Tibial nerve (tissue), 4 donors: ENCODE data around the gene POLR3GL. TPM values are rescaled to one million over a fixed set of nuclear protein-coding genes. Genes with fewer than 3 reads are reported as not detected.
"Not testable (repeated sequence)": the region's sequence is repeated elsewhere in the genome, so short reads cannot be mapped to it uniquely, and the experiment has no call there.

Experiments
- DNase-seq, 2 donors: peaks; one replicate each; pipeline ENCODE4 v3.0.0-alpha.2; 2019; ENCODE audit warnings: low spot score in 2 of 2
- H3K27ac ChIP-seq, 4 donors: fragments of 200-600 bp; sonication (generic) in 3 of 4; one replicate each; pipeline ENCODE4 v1.5.1; 2017 to 2019; ENCODE audit warnings: mild to moderate bottlenecking in 1 of 4
- H3K27me3 ChIP-seq, 2 donors: fragments of 200-600 bp; sonication (generic) in 1 of 2; one replicate each; pipeline versions ENCODE4 v1.5.1 to v1.6.0; 2017 to 2019
- H3K36me3 ChIP-seq, 3 donors: fragments of 200-600 bp; sonication (generic); one replicate each; pipeline ENCODE4 v1.5.1; 2018 to 2019
- H3K4me1 ChIP-seq, 4 donors: fragments of 200-600 bp; sonication (generic) in 3 of 4; one replicate each; pipeline ENCODE4 v1.5.1; 2017 to 2019
- H3K4me3 ChIP-seq, 4 donors: fragments of 200-600 bp; sonication (generic) in 3 of 4; one replicate each; pipeline ENCODE4 v1.5.1; 2017 to 2019; ENCODE audit warnings: mild to moderate bottlenecking in 1 of 4, moderate library complexity in 1 of 4
- H3K9me3 ChIP-seq, 4 donors: fragments of 200-600 bp; sonication (generic) in 3 of 4; one replicate each; pipeline ENCODE4 v1.5.1; 2017 to 2019
- CTCF ChIP-seq, 5 experiments: fragments of 200-600 bp in 3 of 5; fragments of 450-650 bp in 2 of 5; sonication (generic) in 3 of 5; IDR thresholded peaks; one replicate each; pipeline ENCODE4 v1.5.1; 2016 to 2019; ENCODE audit warnings: antibody characterized with exemption in 5 of 5, mild to moderate bottlenecking in 3 of 5, moderate library complexity in 2 of 5
- EP300 ChIP-seq, 2 donors: sonication (generic); formaldehyde crosslinking; IDR thresholded peaks; one replicate each; pipeline ENCODE4 v1.6.1; 2017; ENCODE audit warnings: antibody characterized with exemption in 2 of 2, mild to moderate bottlenecking in 1 of 2
- POLR2A ChIP-seq, 2 donors: fragments of 450-650 bp; IDR thresholded peaks; one replicate each; pipeline ENCODE4 v1.6.1; 2017; ENCODE audit warnings: antibody characterized with exemption in 2 of 2, mild to moderate bottlenecking in 2 of 2, moderate library complexity in 2 of 2
- WGBS, 2 donors: methylation state at CpG; one replicate each; pipeline ENCODE4 v1.1.5; 2018; 5-methylcytosine and 5-hydroxymethylcytosine counted together
- total RNA-seq, 4 donors: library from RNA; depleted of rRNA; stranded (reverse); fragments of >200 nt; gene quantifications; one replicate each; pipeline ENCODE4 v1.1.0, GENCODE V29; 2016

The POLR3GL gene
- total RNA-seq, 4 donors from 2014 or later = 20.1 to 33.1 (median 28.9) TPM

- Histone ChIP-seq H3K27me3 (no peaks in the 10 kb centered on the region), H3K36me3 (peaks cover 0 to 35% (median 0%) of the 10 kb centered on the region in 3 donors), H3K4me3 (peak overlapping the region; percentile 66 to 86 (median 74)), H3K4me1 (peaks cover 0 to 28% (median 18%) of the 10 kb centered on the region in 4 donors), H3K9me3 (no peaks in the 10 kb centered on the region), H3K27ac (peak overlapping the region; percentile 92 to 100 (median 97))
- DNase-seq = no peak
- TF ChIP-seq POLR2A (IDR thresholded peaks at IDR 0.05) = no peak
- no peak for TF ChIP-seq EP300 (IDR thresholded peaks at IDR 0.05)
- TF ChIP-seq CTCF (IDR thresholded peaks at IDR 0.05) = no peak
- 63 to 65% methylated on average over 20 of the region's 20 CpGs for WGBS, 2 donors
Observed at GRCh38 chr1:145927916-145928643, 36.4 kb upstream of the POLR3GL start.

GRCh38 chr1:145932522-145933009 is 31.9 kb upstream of the POLR3GL start:
- not testable (repeated sequence) for H3K27ac ChIP-seq, DNase-seq, H3K9me3 ChIP-seq, H3K4me3 ChIP-seq, H3K27me3 ChIP-seq
- WGBS, 2 donors = 54% methylated on average over 9 of the region's 9 CpGs
- Histone ChIP-seq H3K4me1 (peaks cover 0 to 31% (median 16%) of the 10 kb centered on the region in 4 donors), H3K36me3 (peaks cover 0 to 59% (median 2%) of the 10 kb centered on the region in 3 donors)

GRCh38 chr1:145935708-145936107 is 28.8 kb upstream of the POLR3GL start:
- Histone ChIP-seq H3K27me3 (no peaks in the 10 kb centered on the region), H3K27ac (peak overlapping the region; percentile 43 to 86 (median 70)), H3K4me1 (peaks cover 0 to 18% (median 8%) of the 10 kb centered on the region in 4 donors), H3K4me3 (no peak overlapping the region), H3K9me3 (no peaks in the 10 kb centered on the region), H3K36me3 (peaks cover 0 to 67% (median 2%) of the 10 kb centered on the region in 3 donors)
- no peak for DNase-seq
- TF ChIP-seq POLR2A (IDR thresholded peaks at IDR 0.05) (no peak), CTCF (IDR thresholded peaks at IDR 0.05) (no peak), EP300 (IDR thresholded peaks at IDR 0.05) (no peak)

- Histone ChIP-seq H3K27me3 (no peaks in the 10 kb centered on the region), H3K27ac (peak overlapping the region; percentile 40 to 81 (median 68)), H3K36me3 (peaks cover 0 to 64% (median 2%) of the 10 kb centered on the region in 3 donors), H3K4me1 (peaks cover 0 to 18% (median 8%) of the 10 kb centered on the region in 4 donors), H3K4me3 (no peak overlapping the region), H3K9me3 (no peaks in the 10 kb centered on the region)
- DNase-seq = no peak
- WGBS, 2 donors = 49 to 55% methylated on average over 8 of the region's 8 CpGs
- TF ChIP-seq POLR2A (IDR thresholded peaks at IDR 0.05) = no peak
- TF ChIP-seq CTCF (IDR thresholded peaks at IDR 0.05) = no peak
- peak in 1 of 2 donors; percentile 77 for TF ChIP-seq EP300 (IDR thresholded peaks at IDR 0.05)
Observed at GRCh38 chr1:145936247-145936646, 28.2 kb upstream of the POLR3GL start.

GRCh38 chr1:145937436-145937835 is 27.1 kb upstream of the POLR3GL start:
- DNase-seq = no peak
- peaks cover under 1 to 65% (median 2%) of the 10 kb centered on the region in 3 donors for H3K36me3 ChIP-seq
- no peak overlapping the region for H3K4me3 ChIP-seq
- H3K27ac ChIP-seq = peak overlapping the region in 2 of 4 donors; percentile 77 to 81
- no peak for TF ChIP-seq EP300 (IDR thresholded peaks at IDR 0.05)
- TF ChIP-seq CTCF (IDR thresholded peaks at IDR 0.05) = no peak
- TF ChIP-seq POLR2A (IDR thresholded peaks at IDR 0.05) = no peak
- WGBS, 2 donors = 84 to 97% methylated on average over 1 of the region's 1 CpG
- no peaks in the 10 kb centered on the region for H3K9me3 ChIP-seq
- peaks cover 0 to 22% (median 8%) of the 10 kb centered on the region in 4 donors for H3K4me1 ChIP-seq
- no peaks in the 10 kb centered on the region for H3K27me3 ChIP-seq
